Bronchial epithelial cell (primary cell): ENCODE results near the gene CNRIP1. TPM values are rescaled to one million over a fixed set of nuclear protein-coding genes. Genes with fewer than 3 reads are reported as not detected.

ENCODE experiments used
- DNase-seq: peaks from one replicate; pipeline ENCODE4 v3.0.0-alpha.2; 2010; ENCODE audit warnings: low read depth
- FAIRE-seq: peaks from 2 replicates; lab custom pipeline; 2011; peaks lifted over from hg19 to GRCh38; lab: Jason Lieb, UNC
- H3K27me3 ChIP-seq: 2 replicates; pipeline ENCODE4 v1.5.1; 2011; ENCODE audit warnings: low read length; ENCODE audit not compliant: control insufficient read depth, insufficient read depth
- H3K36me3 ChIP-seq: 2 replicates; pipeline ENCODE4 v1.5.1; 2011; ENCODE audit warnings: low read length; ENCODE audit not compliant: control insufficient read depth, insufficient read depth
- H3K4me3 ChIP-seq: 2 replicates; pipeline ENCODE4 v1.5.1; 2011; ENCODE audit warnings: mild to moderate bottlenecking, low read depth, low read length, control low read depth
- total RNA-seq: library from RNA; depleted of rRNA; stranded (reverse); fragments of >200 nt; gene quantifications from 2 replicates; pipeline ENCODE4 v1.2.1, GENCODE V29; 2014
- TF ChIP-seq, protein P1 (sequence below): IDR thresholded peaks from 2 replicates; pipeline ENCODE4 v1.5.1; 2011; ENCODE audit warnings: mild to moderate bottlenecking, moderate library complexity, low read length, control low read depth, inconsistent platforms; ENCODE audit not compliant: insufficient read depth, severe bottlenecking

The CNRIP1 gene
- total RNA-seq, 1 donor from 2014 or later, result 0.26 TPM

DNA sequence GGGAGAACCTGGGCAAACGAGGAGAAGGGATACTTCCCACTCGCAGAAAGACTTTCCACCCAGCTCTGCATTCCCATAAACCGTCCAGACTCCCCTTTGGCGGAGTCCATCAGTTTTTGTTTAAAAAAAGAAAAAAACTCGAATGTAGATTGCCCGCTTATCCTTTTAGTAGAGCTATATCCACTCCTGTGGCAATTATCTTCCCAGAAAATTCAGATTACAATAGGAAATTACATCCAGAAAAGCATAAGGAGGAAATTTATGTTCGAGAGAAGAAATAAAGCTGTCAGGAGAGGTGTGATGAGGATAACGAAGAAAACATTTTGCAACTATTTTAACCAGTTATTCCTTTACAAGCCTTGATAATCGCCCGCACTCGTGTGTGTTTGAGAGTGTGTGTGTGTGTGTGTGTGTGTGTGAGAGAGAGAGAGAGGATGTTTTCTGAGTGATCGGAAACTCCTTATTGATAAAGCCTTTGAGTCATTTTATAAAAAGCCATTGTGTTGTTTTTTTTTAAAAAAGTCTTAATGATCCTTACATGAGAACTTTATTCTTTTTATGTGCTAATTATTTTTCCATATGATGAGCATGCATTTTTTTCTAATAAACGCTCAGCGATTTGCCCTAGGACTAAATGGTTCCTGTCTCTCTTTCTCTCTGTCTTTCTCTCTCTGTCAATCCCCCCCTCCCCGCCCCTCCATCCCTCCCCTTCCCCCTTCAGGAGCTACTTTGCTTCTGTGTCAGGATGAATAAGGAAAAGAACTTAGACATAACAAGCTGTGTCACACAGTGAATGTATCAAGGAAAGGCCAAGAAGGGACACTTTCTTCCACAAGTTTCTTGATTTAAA, 66.3 kb downstream of the CNRIP1 start:
- H3K27me3 ChIP-seq, result no peaks in the 10 kb centered on the region
- TF ChIP-seq, protein P1, sequence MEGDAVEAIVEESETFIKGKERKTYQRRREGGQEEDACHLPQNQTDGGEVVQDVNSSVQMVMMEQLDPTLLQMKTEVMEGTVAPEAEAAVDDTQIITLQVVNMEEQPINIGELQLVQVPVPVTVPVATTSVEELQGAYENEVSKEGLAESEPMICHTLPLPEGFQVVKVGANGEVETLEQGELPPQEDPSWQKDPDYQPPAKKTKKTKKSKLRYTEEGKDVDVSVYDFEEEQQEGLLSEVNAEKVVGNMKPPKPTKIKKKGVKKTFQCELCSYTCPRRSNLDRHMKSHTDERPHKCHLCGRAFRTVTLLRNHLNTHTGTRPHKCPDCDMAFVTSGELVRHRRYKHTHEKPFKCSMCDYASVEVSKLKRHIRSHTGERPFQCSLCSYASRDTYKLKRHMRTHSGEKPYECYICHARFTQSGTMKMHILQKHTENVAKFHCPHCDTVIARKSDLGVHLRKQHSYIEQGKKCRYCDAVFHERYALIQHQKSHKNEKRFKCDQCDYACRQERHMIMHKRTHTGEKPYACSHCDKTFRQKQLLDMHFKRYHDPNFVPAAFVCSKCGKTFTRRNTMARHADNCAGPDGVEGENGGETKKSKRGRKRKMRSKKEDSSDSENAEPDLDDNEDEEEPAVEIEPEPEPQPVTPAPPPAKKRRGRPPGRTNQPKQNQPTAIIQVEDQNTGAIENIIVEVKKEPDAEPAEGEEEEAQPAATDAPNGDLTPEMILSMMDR, result no peak
- peak overlapping the region; percentile 93 for H3K4me3 ChIP-seq
- FAIRE-seq (no peak), DNase-seq (peak; percentile 23)
- H3K36me3 ChIP-seq, result no peaks in the 10 kb centered on the region

DNA sequence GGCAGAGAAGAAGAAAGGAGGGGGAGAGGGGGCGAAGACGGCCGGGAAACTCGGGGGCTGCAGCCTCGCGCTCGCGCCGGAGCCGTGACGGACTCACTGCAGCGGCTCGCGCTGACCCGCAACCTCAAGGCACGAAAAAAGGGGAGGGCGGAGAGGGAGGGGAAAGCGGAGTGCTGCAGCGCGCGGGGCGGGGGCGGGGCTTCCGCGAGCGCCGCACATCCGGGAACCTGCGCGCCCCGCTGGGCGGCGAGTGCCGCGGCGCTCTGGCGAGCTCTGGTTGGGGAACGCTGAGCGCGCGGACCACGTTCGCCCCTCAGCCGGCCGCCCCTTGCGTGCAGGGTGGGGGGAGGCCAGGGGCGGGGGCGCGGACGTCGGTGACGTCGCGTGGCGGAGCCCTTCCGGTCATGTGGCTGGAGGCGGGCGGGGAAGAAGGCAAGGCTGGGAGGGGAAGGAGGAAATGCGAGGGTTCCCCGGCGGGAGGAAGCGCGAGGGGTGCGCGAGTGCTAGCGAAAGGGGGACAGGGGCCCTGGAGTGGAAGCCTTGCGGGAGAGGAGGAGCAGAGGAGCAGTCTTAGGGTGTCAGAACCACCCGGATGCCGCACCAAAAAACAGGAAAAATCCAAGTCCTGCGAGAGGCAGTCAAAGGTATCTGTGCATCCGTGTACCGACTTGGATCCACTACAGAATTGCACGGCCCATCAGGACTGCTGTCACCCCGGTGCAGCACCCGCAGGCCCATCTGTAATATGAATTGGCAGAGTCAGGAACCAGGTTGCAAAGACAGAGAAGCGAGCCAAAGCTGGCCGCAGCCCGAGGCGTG, 67.1 kb downstream of the CNRIP1 start, which contains the start of gene PPP3R1:
PPP3R1 (minus strand) TSS at position 133 of the 819 bp plus-strand sequence. CDS start 405 bp downstream, outside the sequence.
- peak; percentile 82 for DNase-seq
- TF ChIP-seq, protein P1, result no peak
- peak within 1 kb of the TSS; percentile 93 for H3K4me3 ChIP-seq
- FAIRE-seq, result no peak
- H3K36me3 ChIP-seq, result no peaks in the 10 kb centered on the region
- no peaks in the 10 kb centered on the region for H3K27me3 ChIP-seq

DNA sequence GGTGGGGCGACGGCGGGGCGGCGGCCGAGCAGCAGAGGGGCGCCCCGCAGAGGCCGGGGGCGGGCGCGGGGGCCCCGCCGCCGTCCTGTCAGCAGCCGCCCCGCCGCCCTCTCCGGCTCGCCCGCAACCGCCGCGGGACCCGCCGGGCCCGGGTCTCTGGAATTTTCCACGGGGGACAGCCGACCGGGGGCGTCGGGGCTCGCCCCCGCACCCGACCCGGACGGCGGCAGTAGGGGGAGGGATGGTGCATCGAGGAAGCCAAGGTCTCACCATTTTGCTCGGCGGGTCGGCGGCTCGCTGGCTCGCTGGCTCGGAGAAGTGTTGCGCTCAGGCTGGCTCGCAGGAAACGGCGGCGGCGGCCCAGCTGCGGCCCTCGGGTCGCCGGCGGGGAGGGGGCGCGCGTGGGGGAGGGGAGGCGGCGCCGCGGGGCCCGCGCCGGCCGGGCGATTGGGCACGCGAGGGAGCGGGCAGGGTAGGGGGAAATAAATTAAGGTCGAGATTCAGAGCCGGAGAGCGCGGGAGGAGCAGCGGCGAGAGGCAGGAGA, 67.8 kb downstream of the CNRIP1 start:
- DNase-seq, result no peak
- H3K36me3 ChIP-seq, result no peaks in the 10 kb centered on the region
- TF ChIP-seq, protein P1, result no peak
- no peaks in the 10 kb centered on the region for H3K27me3 ChIP-seq
- no peak for FAIRE-seq
- H3K4me3 ChIP-seq, result peak overlapping the region; percentile 93

DNA sequence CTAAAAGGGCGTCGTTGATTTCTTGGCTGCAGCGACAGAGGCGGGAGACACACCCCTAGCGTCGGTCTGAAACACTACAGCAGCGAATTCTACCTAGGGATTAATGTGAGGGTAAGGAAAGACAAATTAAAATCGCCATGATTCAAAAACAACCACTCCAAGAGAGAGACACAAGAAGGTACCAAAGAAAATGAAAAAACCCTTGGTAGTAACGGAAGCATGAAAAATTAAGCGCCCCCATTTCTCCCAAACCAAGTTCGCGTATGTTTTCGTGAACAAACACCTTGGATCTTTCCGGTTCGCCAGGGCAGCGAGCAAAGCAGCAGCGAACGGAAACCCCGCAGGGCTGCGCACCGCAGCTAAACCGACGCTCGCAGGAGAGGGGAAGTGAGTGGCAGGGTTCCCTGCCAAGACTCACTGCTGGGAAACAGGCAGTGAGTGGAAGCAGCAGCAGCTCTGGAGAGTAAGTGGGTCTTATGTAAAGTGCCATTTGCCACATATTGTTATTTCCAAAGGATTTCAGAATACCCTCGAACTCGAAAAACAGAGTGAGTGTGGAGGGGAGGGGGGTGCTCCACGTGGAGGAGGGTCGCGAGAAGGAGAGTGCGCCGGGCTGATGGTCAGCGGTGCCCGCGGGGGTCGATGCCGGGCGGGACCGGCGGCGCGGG, 68.4 kb downstream of the CNRIP1 start:
- H3K27me3 ChIP-seq, result no peaks in the 10 kb centered on the region
- TF ChIP-seq, protein P1, result peak; percentile 72
- FAIRE-seq, result no peak
- no peaks in the 10 kb centered on the region for H3K36me3 ChIP-seq
- peak overlapping the region; percentile 93 for H3K4me3 ChIP-seq
- DNase-seq, result peak; percentile 84

DNA sequence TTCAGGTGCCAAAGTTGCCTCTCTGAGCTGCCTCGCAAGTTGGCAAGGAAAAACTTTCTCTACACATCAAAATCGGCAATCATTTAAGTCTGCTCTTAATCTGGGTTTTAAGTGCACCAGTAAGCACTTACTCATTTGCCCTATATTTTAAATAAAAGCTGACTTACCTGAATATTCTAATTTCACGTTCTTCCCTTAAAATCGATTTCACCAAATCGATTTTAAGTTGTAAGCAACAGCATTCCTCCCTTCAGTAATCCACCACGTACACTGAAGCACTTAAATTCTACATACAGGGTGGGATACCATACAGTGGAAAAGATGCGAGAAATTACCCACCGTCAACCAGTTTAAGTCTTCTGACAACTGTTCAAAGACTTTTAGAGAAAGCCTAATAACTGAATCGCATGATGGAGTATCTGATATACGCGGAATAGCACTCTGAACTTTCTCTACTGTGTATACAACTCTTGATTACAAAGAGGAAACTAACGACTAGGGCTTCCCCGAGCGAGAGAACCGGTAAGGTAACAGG, 69.0 kb downstream of the CNRIP1 start:
- Histone ChIP-seq H3K4me3 (peak overlapping the region; percentile 93), H3K36me3 (no peaks in the 10 kb centered on the region), H3K27me3 (no peaks in the 10 kb centered on the region)
- DNase-seq (peak; percentile 32), FAIRE-seq (no peak)
- TF ChIP-seq, protein P1, result no peak
